ENCODE measurements around the gene LGALS7B.
"Not testable (repeated sequence)": the region's sequence is repeated elsewhere in the genome, so short reads cannot be mapped to it uniquely, and the experiment has no call there.

Gene LGALS7B

DNA sequence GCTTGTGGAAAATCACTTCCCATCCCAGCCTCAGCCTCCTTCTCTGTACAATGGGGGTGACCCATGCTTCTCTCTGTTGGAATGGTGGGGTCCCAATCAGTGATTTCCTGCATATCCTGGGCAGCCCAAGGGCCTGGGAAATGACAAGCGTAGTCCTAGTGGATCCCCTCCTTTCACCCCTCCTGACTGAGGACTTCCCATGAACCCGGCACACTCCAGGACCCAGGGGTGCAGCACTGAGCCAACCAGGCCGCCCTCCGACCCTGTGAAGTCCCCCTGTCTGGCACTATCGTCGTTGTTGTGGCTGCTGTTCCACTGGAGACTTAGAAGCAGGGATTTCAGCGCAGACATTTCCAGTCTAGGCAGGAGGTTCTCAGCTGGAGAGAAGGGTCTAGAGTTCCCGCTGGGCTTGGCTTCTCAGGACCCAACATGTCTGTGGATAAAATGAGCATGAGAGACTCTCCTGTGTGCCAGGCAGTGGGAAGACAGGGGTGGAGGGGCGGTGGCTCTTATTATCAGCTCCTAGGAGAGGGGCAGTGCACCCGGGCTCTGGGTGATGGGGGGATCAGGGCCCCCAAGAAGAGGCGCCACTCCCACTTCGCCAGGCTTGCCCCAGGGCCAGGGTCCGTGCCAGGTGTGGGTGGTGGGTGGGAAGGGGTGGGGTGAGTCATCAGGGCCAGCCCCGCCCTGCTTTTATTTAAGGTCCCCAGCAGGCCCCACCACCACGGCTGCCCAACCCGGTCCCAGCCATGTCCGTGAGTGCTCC, at the start of gene LGALS7B:
TSS of gene LGALS7B (plus strand) at position 723 of the 766 bp plus-strand sequence. CDS start at position 750, 27 bp downstream.
- DNase-seq (ENCODE audit: low spot score), result no peak

GRCh38 chr19:38739440-38740256, 49.4 kb upstream of the LGALS7B start:
- no peak for DNase-seq (ENCODE audit: low spot score)

DNA sequence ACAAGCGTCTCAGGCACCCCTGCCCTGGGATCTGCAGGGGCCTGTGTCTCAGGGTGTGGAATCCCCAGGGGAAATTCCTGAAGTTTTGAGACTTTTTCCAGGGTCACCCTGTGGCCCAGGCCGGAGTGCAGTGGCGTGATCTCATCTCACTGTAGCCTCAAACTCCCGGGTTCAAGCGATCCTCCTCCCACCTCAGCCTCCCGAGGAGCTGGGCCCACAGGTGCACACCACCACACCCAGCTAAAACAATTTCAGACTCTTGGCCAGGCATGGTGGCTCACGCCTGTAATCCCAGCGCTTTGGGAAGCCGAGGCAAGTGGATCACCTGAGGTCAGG, 48.8 kb upstream of the LGALS7B start:
- DNase-seq (ENCODE audit: low spot score), result no peak

DNA sequence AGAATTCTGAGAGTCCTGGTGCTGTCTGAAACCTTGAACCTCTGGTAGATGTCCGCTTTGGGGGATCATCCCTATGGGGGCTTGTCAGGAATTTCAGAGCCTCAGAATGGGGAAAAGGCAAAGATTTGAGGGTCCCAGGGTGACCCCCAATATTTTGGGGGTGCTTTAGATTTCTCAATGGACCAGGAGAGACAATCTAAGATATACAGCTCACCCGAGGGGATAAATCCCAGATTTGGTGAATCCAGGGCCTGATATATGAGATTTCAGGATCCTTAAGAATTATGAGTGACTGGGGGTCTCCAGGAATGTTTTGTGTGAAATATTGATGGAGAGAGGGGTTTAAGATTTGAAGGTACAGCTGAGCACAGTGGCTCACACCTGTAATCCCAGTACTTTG, 48.1 kb upstream of the LGALS7B start:
- no peak for DNase-seq (ENCODE audit: low spot score)

- DNase-seq (ENCODE audit: low spot score), result no peak
These were observed 47.3 kb upstream of the LGALS7B start for GRCh38 chr19:38741670-38742069.

GRCh38 chr19:38742296-38742695, 46.7 kb upstream of the LGALS7B start:
- no peak for DNase-seq (ENCODE audit: low spot score)

- no peak for DNase-seq (ENCODE audit: low spot score)
These were observed 46.1 kb upstream of the LGALS7B start for GRCh38 chr19:38742906-38743305.

DNA sequence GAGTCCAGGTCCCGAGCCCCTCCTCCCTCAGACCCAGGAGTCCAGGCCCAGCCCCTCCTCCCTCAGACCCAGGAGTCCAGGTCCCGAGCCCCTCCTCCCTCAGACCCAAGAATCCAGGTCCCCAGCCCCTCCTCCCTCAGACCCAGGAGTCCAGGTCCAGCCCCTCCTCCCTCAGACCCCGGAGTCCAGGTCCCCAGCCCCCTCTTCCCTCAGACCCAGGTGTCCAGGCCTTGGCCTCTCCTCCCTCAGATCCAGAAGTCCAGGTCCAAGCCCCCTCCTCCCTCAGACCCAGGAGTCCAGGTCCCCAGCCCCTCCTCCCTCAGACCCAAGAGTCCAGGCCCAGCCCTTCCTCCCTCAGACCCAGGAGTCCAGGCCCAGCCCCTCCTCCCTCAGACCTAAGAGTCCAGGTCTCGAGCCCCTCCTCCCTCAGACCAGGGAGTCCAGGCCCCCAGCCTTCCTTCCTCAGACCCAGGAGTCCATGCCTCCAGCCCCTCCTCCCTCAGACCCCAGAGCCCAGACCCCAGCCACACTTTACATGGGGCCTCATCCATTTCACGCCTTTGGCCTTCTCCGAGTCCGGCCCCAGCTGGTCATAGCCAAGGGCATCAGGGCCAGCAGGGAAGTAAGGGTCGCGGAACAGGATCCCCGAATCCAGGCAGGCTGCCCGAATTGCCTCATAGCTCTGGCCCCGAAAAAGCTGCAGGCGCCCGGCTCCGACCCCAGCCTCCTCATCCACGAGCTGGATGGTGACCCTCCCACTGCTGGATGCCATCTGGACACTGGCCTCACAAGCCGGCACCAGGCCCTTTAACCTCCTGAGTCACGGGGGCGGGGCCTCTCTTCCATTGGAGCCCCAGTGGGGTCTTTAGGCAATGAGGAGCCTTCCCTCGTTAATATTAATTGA, 45.4 kb upstream of the LGALS7B start:
- DNase-seq (ENCODE audit: low spot score), result no peak

DNA sequence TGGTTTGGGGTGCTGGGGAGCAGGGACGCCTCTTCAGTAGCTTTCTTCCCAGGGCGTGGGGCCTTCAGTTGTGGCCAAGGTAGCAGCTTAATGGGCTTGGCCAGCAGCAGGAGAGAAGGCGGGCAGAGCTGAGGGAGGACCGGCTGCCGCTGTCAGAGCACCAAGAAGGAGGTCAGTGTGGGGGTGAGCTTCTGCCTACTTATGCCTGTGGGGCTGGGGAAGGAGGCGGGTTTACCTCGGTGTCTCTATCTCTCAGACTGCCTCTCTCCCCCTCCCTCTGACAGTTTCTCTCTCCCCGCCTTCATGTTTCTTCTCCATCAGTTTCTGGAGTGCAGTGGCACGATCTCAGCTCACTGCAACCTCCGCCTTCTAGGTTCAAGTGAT, 44.7 kb upstream of the LGALS7B start, which contains the start of gene CAPN12:
TSS of gene CAPN12 (minus strand) at position 177 of the 384 bp plus-strand sequence. CDS start 309 bp downstream, outside the sequence.
- DNase-seq (ENCODE audit: low spot score), result no peak

- DNase-seq (ENCODE audit: low spot score), result no peak
These were observed 44.1 kb upstream of the LGALS7B start for GRCh38 chr19:38744874-38745273.

- no peak for DNase-seq (ENCODE audit: low spot score)
These were observed 43.7 kb upstream of the LGALS7B start for GRCh38 chr19:38745316-38745715.

GRCh38 chr19:38753783-38754182, 35.2 kb upstream of the LGALS7B start:
- DNase-seq (ENCODE audit: low spot score), result not testable (repeated sequence)

DNA sequence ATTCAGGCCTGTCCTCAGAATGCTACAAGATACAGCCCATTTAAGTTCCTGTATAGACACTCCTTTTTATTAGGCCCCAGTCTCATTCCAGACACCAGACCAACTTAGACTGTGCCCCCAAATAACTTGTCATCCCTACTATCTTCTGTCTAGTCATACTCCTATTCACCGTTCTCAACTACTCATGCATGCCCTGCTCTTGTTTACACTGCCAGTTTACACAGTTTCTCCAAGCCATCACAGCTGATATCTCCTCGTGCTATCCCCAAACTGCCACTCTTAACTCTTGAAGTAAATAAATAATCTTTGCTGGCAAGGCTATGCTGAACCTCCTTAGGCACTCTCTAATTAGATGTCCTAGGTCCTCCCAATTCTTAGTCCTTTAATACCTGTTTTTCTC, 34.8 kb upstream of the LGALS7B start:
- not testable (repeated sequence) for DNase-seq (ENCODE audit: low spot score)

DNA sequence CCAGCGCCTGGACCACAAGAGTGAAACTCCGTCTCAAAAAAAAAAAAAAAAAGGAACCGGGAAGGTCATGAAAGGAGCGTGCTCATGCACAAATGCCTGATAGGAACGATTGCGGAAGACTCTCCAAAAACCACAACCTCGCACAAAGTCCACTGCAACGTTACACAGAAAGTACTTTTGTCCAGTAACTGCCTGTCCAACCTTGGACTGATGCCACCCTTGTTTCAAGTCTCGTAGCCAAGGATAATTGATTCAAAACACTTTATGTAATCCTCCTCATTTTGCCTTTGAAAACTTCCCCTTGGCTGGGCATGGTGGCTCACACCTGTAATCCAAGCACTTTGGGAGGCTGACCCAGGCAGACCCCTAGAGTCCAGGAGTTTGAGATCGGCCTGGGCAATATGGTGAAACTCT, 29.4 kb upstream of the LGALS7B start:
- DNase-seq (ENCODE audit: low spot score), result no peak

- DNase-seq (ENCODE audit: low spot score), result not testable (repeated sequence)
These were observed 28.0 kb upstream of the LGALS7B start for GRCh38 chr19:38760805-38761517.

GRCh38 chr19:38761884-38762389, 27.1 kb upstream of the LGALS7B start:
- not testable (repeated sequence) for DNase-seq (ENCODE audit: low spot score)

GRCh38 chr19:38763795-38764220, 25.2 kb upstream of the LGALS7B start:
- DNase-seq (ENCODE audit: low spot score), result no peak

GRCh38 chr19:38765214-38765613, 23.8 kb upstream of the LGALS7B start:
- no peak for DNase-seq (ENCODE audit: low spot score)

DNA sequence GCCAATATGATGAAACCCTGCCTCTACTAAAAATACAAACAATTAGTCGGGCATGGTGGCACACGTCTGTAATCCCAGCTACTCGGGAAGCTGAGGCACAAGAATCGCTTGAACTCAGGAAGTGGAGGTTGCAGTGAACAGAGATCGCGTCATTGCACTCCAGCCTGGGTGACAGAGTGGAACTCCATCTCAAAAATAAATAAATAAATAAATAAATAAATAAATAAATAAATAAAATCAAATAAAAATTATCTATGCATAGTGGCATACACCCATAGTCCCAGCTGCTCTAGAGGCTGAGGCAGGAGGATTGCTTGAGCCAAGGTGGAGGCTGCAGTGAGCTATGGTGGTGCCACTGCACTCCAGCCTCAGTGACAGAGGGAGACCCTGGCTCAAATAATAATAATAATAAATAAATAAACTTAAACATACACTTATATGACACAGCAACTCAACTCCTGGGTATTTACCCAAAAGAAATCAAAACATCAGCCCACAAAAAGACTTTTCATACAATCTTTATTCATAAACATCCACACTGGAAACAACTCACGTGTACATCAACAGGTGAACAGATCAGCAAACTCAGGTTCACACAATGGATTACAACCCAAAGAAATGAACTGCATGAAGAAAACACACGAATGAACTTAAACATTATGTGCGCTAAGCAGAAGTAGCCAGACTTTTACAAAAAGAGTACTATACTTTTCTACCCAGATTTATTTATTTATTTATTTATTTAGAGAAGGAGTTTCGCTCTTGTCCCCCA, 22.5 kb upstream of the LGALS7B start:
- DNase-seq (ENCODE audit: low spot score), result no peak

GRCh38 chr19:38769635-38770211, 19.3 kb upstream of the LGALS7B start:
- peak; percentile 89 for DNase-seq (ENCODE audit: low spot score)

Data from CD4-positive, alpha-beta T cell treated with Interleukin-2 at 100 ng/mL for 4 hours (primary cell).